HG03066 (cell line): ENCODE data around the gene ZNF557.

Experiments used
- ATAC-seq: cut with Tn5 transposase; IDR thresholded peaks from one replicate; pipeline ENCODE4 v1.9.1; 2021; ENCODE audit warnings: low read depth; ENCODE audit not compliant: unreplicated experiment

The ZNF557 gene

GRCh38 chr19:7072541-7072940, 3.0 kb downstream of the ZNF557 start:
- ATAC-seq: no peak

DNA sequence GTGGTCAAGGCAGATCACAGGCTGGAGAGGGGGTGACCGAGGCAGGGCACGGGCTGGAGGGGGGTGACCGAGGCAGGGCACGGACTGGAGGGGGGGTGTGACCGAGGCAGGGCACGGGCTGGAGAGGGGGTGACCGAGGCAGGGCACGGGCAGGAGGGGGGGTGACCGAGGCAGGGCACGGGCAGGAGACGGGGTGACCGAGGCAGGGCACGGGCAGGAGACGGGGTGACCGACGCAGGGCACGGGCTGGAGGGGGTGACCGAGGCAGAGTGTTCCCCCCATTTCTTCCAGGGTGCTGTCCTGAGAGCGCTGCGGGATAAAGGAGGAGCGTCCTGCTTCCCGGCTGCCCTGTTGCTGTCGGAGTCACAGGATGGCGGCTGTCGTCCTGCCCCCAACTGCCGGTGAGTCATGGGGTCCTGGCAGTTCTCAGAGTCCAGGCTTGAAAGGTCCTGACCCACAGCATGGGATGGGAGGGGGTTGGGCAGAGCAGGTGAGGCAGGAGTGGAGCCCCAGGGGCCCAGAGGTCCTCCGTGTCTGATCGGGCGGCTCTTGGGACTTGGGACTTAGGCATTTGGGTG, 5.3 kb downstream of the ZNF557 start:
- no peak for ATAC-seq

DNA sequence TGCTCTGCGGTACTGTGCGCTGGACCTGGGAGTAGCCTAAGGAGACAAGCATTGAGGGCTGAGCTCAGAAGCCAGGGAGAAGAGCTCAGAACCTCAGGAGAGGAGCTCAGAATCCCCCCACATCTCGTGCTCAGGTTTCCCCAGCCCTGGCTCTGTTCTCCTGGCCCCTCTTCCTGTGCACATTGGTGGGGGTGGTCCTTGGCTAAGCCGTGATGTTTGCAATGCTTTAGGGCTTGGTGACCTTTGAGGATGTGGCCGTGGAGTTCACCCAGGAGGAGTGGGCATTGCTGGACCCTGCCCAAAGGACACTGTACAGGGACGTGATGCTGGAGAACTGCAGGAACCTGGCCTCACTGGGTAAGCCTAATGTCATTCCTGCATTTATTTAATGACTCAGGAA, 6.6 kb downstream of the ZNF557 start:
- no peak for ATAC-seq

DNA sequence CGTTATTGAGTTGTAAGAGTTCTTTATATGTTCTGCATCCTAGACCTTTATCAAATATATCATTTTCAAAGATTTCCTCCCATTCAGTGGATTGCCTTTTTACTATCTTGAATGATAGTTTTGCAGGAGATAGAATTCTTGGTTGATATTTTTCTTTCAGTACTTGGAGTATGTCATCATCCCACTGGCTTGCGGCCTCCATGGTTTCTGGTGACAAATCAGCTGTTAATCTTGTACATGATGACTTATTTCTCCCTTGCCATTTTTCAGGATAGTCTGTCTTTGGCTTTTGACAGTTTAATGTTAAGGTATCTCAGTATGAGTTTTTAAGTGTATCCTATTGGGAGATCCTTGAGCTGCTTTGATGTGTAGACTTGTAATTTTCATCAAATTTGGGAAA, 8.5 kb downstream of the ZNF557 start:
- no peak for ATAC-seq

DNA sequence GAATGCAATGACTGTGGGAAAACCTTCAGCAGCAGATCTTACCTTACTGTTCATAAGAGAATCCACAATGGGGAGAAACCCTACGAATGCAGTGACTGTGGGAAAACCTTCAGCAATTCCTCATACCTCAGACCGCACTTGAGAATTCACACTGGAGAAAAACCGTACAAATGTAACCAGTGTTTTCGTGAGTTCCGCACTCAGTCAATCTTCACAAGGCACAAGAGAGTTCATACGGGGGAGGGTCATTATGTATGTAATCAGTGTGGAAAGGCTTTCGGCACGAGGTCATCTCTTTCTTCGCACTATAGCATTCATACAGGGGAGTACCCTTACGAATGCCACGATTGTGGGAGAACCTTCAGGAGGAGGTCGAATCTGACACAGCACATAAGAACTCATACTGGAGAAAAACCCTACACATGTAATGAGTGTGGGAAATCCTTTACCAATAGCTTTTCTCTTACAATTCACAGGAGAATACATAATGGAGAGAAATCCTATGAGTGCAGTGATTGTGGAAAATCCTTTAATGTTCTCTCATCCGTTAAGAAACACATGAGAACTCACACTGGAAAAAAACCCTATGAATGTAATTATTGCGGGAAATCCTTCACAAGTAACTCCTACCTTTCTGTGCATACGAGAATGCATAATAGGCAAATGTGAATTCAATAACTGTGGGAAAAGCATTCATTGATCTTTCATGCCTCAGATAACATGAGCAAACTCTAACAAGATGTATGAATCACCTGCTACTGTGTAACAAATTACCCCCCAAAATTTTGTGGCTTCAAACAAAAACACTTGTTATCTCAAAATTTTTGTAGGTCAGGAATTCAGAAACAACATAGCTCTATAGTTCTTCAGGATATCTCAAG, 13.8 kb downstream of the ZNF557 start:
- ATAC-seq: no peak

DNA sequence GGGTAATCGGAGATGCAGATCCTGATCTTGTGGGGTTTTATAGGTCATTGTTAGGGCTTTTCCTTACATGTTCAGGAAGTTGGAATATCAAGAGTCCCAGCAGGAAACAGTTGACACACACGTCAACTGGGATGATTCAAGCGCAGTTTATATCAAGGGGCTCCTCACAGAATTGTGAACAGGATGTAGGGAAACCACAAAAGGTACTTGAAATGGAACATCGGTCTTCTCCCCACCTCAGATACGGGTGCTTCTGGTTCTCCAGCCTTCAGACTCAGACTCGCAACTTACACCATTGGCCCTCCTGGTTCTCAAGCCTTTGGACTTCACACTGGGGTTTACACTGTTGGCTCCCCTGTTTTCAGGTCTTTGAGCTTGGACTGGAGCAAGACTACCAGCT, 19.5 kb downstream of the ZNF557 start:
- ATAC-seq: no peak

- no peak for ATAC-seq
Measured at GRCh38 chr19:7098096-7098495, 28.6 kb downstream of the ZNF557 start.

DNA sequence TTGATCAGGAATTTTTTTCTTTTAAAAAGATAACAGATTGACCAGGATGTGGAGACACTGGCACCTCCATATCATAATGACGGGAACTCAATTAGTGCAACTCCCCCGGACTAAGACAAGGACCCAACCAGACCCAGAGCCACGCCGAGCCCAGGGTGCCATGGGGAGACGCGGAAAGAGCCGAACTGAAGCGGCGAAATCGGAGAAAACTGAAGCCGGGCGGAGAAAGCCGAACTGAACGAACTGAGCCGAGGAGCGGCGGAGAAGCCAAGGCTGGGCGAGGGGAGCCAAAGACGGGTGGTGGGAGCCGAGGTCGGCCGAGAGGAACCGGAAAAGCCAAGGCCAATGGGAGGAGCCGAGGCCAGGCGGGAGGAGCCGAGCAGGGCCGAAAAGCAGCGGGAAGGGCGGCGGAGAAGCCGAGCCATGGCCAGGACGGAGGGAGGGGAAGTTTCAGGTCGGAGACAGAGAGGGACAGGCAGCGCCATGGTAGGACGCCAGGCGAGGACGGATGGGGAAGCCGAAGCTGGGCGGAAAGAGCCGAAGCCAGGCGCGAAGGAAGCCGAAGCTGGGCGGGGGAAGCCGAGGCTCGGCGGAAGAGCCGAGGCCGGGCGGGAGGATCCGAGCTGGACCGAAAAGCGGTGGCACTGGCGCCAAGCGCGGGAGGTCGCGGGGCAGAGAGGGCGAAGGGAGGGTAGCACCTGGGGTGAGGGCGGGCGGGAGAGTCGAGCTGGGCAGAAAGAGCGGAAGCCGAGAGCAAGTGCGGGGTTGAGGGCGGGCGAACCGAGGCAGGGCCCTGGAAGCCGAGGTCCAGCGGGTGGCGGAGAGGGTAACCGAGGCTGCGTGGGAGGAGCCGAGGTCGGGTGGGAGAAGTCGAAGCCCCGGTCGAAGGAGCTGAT, 29.4 kb downstream of the ZNF557 start:
- ATAC-seq: peak; percentile 81

DNA sequence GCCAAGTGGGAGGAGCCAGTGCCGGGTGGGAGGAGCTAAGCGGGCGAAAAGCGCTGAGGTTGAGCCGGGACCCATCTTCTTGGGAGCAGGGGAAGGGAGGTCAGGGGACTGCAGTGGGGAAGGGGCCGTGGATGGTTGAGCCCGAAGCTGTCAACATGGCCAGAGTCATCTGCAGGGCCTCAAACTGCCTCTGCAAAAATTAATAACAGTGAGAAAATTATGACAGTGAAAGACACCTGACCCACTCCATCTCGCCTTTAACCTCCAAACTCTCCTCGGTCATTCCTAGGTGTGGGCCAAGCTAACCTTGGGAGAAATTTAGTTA, 30.1 kb downstream of the ZNF557 start:
- ATAC-seq: no peak

DNA sequence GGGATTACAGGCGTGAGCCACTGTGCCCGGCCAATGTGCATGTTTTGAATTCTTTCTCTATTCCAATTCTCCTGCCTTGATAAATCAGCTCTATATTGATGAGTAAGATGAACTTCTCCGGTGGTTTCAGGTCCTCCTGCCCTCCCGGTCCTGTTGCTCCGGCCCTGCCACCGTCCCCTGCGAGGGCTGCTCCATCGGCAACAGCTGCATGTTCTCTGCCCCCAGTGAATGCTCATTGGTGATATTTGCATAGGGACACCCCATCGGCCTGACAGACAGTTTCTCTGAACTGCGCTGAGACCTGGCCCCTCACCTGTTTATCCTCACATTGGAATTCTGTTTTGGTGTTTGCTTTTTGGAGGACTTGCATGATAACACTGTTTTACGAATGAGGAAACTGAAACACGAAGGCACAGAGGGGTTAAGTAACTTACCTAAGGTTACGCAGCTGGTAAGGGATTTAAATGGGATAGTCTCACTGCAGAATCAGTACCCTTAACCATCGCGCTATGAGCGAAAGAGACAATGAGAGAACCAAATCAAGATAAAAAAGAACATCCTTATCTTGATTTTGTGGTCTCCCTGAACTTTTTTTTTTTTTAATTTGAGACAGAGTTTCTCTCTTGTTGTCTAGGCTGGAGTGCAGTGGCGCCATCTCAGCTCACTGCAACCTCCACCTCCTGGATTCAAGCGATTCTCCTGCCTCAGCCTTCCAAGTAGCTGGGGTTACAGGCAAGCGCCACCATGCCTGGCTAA, 32.2 kb downstream of the ZNF557 start:
- no peak for ATAC-seq

- no peak for ATAC-seq
Measured at GRCh38 chr19:7104747-7105447, 35.4 kb downstream of the ZNF557 start.

GRCh38 chr19:7106711-7107657, 37.5 kb downstream of the ZNF557 start:
- no peak for ATAC-seq

GRCh38 chr19:7109678-7110289, 40.3 kb downstream of the ZNF557 start:
- no peak for ATAC-seq

GRCh38 chr19:7112675-7113074, 43.2 kb downstream of the ZNF557 start:
- no peak for ATAC-seq

DNA sequence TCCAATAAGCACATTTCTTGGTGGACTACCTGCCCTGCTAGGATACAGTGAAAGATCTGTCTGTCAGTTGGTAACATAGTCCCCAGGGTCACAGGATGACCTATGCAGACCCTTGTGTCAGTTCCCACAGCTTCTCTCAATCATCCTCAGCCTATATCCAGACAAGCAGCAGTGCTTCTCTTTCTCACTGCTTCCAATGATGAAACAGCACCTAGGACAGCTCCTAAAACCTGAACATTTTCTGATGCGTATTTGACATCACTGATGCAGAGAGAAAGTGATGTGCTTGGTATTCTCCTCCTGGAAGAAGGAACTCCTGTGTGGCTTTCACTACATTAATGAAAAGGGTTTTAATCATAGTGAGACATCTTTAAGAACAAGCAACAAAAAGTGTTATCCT, 43.7 kb downstream of the ZNF557 start:
- no peak for ATAC-seq

- ATAC-seq: no peak
Measured at GRCh38 chr19:7115721-7116120, 46.2 kb downstream of the ZNF557 start.

- no peak for ATAC-seq
Measured at GRCh38 chr19:7117248-7117647, 47.7 kb downstream of the ZNF557 start.

- ATAC-seq: no peak
Measured at GRCh38 chr19:7119582-7119981, 50.1 kb downstream of the ZNF557 start.

- ATAC-seq: no peak
Measured at GRCh38 chr19:7120499-7120898, 51.0 kb downstream of the ZNF557 start.
